GM18502 (cell line): ENCODE results near the gene ZNF202.
"Not testable (repeated sequence)": the region's sequence is repeated elsewhere in the genome, so short reads cannot be mapped to it uniquely, and the experiment has no call there.

ENCODE experiments used
- ATAC-seq: cut with Tn5 transposase; IDR thresholded peaks from one replicate; pipeline ENCODE4 v1.9.1; 2021; ENCODE audit warnings: mild to moderate bottlenecking; ENCODE audit not compliant: unreplicated experiment, poor library complexity

The ZNF202 gene

GRCh38 chr11:123742031-123742723 is 717 bp upstream of the ZNF202 start:
- peak; percentile 4 for ATAC-seq

- no peak for ATAC-seq
Observed at GRCh38 chr11:123740787-123741158, 687 bp downstream of the ZNF202 start.

GRCh38 chr11:123738374-123738773 is 3.1 kb downstream of the ZNF202 start:
- no peak for ATAC-seq

- ATAC-seq: no peak
Observed at GRCh38 chr11:123736769-123737168, 4.7 kb downstream of the ZNF202 start.

- ATAC-seq: no peak
Observed at GRCh38 chr11:123729602-123730001, 11.9 kb downstream of the ZNF202 start.

GRCh38 chr11:123725995-123726655 is 15.3 kb downstream of the ZNF202 start:
- no peak for ATAC-seq

GRCh38 chr11:123719452-123719851 is 22.0 kb downstream of the ZNF202 start:
- no peak for ATAC-seq

GRCh38 chr11:123718469-123718868 is 23.0 kb downstream of the ZNF202 start:
- no peak for ATAC-seq

- ATAC-seq: no peak
Observed at GRCh38 chr11:123718063-123718462, 23.4 kb downstream of the ZNF202 start.

- ATAC-seq: not testable (repeated sequence)
Observed at GRCh38 chr11:123712627-123713026, 28.8 kb downstream of the ZNF202 start.

GRCh38 chr11:123707606-123708205 is 33.8 kb downstream of the ZNF202 start:
- peak; percentile 57 for ATAC-seq

- no peak for ATAC-seq
Observed at GRCh38 chr11:123707206-123707605, 34.3 kb downstream of the ZNF202 start.

- ATAC-seq: no peak
Observed at GRCh38 chr11:123704341-123704740, 37.1 kb downstream of the ZNF202 start.

GRCh38 chr11:123702696-123703095 is 38.8 kb downstream of the ZNF202 start:
- no peak for ATAC-seq

- ATAC-seq: no peak
Observed at GRCh38 chr11:123702139-123702538, 39.3 kb downstream of the ZNF202 start.

GRCh38 chr11:123700772-123701171 is 40.7 kb downstream of the ZNF202 start:
- ATAC-seq: no peak

- no peak for ATAC-seq
Observed at GRCh38 chr11:123698546-123699127, 42.8 kb downstream of the ZNF202 start.

GRCh38 chr11:123696183-123696582 is 45.3 kb downstream of the ZNF202 start:
- no peak for ATAC-seq

GRCh38 chr11:123695231-123695630 is 46.2 kb downstream of the ZNF202 start:
- ATAC-seq: no peak

- ATAC-seq: no peak
Observed at GRCh38 chr11:123694551-123694950, 46.9 kb downstream of the ZNF202 start.

GRCh38 chr11:123692961-123693360 is 48.5 kb downstream of the ZNF202 start:
- ATAC-seq: no peak
